Ascending aorta (tissue), 2 donors: ENCODE results near the gene CA10. TPM values are rescaled to one million over a fixed set of nuclear protein-coding genes. Genes with fewer than 3 reads are reported as not detected.

ENCODE experiments used
- DNase-seq, 2 donors: peaks; one replicate each; pipeline ENCODE4 v3.0.0-alpha.2; 2019; ENCODE audit warnings: low spot score in 2 of 2
- H3K27ac ChIP-seq, 2 donors: fragments of 200-600 bp; sonication (generic); one replicate each; pipeline ENCODE4 v1.5.1; 2016 to 2017; ENCODE audit warnings: mild to moderate bottlenecking in 1 of 2
- H3K27me3 ChIP-seq: fragments of 200-600 bp; sonication (generic); one replicate; pipeline ENCODE4 v1.5.1; 2017
- H3K36me3 ChIP-seq, 2 donors: fragments of 200-600 bp; sonication (generic); one replicate each; pipeline ENCODE4 v1.5.1; 2016
- H3K4me1 ChIP-seq, 2 donors: fragments of 200-600 bp; sonication (generic); one replicate each; pipeline ENCODE4 v1.5.1; 2016 to 2017; ENCODE audit warnings: mild to moderate bottlenecking in 1 of 2
- H3K4me3 ChIP-seq, 2 donors: fragments of 200-600 bp; sonication (generic); one replicate each; pipeline ENCODE4 v1.5.1; 2016 to 2017; ENCODE audit warnings: mild to moderate bottlenecking in 1 of 2
- H3K9me3 ChIP-seq, 2 donors: fragments of 200-600 bp; sonication (generic); one replicate each; pipeline ENCODE4 v1.5.1; 2016
- intact Hi-C: fragments of 100-400 bp; cut with DNase I; formaldehyde crosslinking; loops from one replicate; pipeline ENCODE4 v1.15.1; 2023
- total RNA-seq: library from RNA; depleted of rRNA; stranded (reverse); fragments of >200 nt; gene quantifications from one replicate; pipeline ENCODE4 v1.1.0, GENCODE V29; 2016
- TF ChIP-seq, protein P1 (sequence below), 3 experiments: fragments of 200-600 bp in 2 of 3; fragments of 450-650 bp in 1 of 3; sonication (generic) in 2 of 3; IDR thresholded peaks; one replicate each; pipeline ENCODE4 v1.5.1; 2016 to 2019; ENCODE audit warnings: antibody characterized with exemption in 3 of 3, mild to moderate bottlenecking in 1 of 3, moderate library complexity in 1 of 3

CA10 gene
- total RNA-seq, 1 donor from 2014 or later, result not detected

DNA sequence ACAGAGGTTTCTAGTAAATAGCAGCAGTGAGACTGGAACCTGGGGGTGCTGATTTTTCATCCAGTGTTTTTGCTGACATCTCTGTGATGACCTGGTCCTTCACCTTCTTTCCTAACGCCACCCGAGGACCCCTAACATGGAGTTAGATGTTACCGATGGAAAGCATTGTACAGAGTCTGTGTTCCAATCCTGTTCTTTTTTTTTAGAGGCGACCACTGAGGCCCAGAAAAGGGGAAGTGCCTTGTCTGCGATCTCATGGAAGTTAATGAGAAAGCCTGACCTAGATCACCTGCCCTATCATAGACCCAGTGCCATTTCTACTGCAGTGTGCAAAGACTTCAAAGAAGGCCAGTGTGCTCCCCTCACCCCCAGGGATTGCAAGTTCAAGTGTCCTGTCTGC is 362.5 kb downstream of the CA10 start:
- DNase-seq, result no peak
- intact Hi-C loops, result no loop called here
- H3K4me1 ChIP-seq, result no peaks in the 10 kb centered on the region
- no peak overlapping the region for H3K4me3 ChIP-seq
- H3K36me3 ChIP-seq, result no peaks in the 10 kb centered on the region
- H3K27ac ChIP-seq, result no peak overlapping the region
- TF ChIP-seq, protein P1, sequence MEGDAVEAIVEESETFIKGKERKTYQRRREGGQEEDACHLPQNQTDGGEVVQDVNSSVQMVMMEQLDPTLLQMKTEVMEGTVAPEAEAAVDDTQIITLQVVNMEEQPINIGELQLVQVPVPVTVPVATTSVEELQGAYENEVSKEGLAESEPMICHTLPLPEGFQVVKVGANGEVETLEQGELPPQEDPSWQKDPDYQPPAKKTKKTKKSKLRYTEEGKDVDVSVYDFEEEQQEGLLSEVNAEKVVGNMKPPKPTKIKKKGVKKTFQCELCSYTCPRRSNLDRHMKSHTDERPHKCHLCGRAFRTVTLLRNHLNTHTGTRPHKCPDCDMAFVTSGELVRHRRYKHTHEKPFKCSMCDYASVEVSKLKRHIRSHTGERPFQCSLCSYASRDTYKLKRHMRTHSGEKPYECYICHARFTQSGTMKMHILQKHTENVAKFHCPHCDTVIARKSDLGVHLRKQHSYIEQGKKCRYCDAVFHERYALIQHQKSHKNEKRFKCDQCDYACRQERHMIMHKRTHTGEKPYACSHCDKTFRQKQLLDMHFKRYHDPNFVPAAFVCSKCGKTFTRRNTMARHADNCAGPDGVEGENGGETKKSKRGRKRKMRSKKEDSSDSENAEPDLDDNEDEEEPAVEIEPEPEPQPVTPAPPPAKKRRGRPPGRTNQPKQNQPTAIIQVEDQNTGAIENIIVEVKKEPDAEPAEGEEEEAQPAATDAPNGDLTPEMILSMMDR (IDR thresholded peaks at IDR 0.05), result no peak
- no peaks in the 10 kb centered on the region for H3K27me3 ChIP-seq
- no peaks in the 10 kb centered on the region for H3K9me3 ChIP-seq

DNA sequence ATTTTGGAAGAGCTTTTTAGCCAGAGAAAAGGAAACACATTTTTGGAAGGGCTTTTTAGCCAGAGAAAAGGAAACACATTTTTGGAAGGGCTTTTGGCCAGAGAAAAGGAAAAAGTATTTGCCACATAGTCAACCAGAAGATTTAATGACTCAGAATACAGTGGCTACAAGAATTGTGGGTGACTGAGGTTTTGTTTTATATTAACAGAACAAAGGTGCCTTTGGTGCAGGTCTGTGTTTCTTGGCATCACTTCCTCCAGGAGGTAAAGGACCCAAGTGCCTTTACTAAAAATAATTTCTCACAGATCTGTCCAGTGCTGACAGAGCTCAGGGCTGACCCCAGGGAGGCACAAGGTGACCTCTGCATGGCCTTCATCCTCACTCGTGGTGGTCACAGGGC is 363.1 kb downstream of the CA10 start:
- H3K4me3 ChIP-seq, result no peak overlapping the region
- no peak for DNase-seq
- H3K9me3 ChIP-seq, result no peaks in the 10 kb centered on the region
- TF ChIP-seq, protein P1 (IDR thresholded peaks at IDR 0.05), result no peak
- H3K4me1 ChIP-seq, result no peaks in the 10 kb centered on the region
- no peak overlapping the region for H3K27ac ChIP-seq
- H3K36me3 ChIP-seq, result no peaks in the 10 kb centered on the region
- intact Hi-C loops, result no loop called here
- H3K27me3 ChIP-seq, result no peaks in the 10 kb centered on the region

DNA sequence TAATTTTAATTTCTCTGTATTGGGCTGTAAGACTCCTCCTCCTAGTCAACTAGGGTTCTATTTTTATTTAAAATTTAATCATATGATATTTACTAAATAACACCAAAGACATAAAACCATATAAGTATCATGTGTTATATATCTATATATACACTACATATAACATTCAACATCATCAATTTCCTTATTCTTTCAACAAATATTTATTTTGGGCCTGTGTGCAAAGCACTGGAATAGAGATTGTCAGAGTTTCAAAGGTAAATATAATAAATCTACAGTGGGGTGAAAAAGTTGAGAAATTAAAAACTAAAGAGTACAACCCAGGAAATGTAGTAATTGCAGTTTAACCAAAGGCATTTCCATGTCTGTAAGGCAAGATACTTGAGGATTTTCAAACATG is 364.0 kb downstream of the CA10 start:
- intact Hi-C loops, result no loop called here
- Histone ChIP-seq H3K27me3 (no peaks in the 10 kb centered on the region), H3K4me1 (no peaks in the 10 kb centered on the region), H3K27ac (no peak overlapping the region), H3K36me3 (no peaks in the 10 kb centered on the region), H3K4me3 (no peak overlapping the region), H3K9me3 (no peaks in the 10 kb centered on the region)
- DNase-seq, result no peak
- TF ChIP-seq, protein P1 (IDR thresholded peaks at IDR 0.05), result no peak

DNA sequence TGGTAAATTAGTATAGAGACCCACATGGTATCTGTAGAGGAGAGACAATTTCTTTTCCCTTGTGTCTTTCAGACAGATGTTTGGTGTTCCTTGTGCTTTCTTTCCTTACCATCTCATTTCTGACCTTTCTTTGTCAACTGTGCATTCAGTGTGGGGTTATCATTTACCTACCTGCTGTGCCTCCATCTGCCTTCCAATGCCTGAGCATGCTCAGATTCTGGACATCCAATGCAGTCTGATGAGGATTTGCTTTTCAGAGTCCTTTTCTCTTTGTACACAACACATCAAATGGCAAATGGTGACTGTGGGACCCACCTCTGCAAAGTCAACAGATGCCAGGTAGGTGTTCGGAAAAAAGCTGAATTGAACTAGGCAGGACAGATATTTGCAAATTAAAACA is 364.8 kb downstream of the CA10 start:
- TF ChIP-seq, protein P1 (IDR thresholded peaks at IDR 0.05), result no peak
- no peaks in the 10 kb centered on the region for H3K9me3 ChIP-seq
- intact Hi-C loops, result no loop called here
- H3K27ac ChIP-seq, result no peak overlapping the region
- no peak overlapping the region for H3K4me3 ChIP-seq
- no peaks in the 10 kb centered on the region for H3K4me1 ChIP-seq
- DNase-seq, result no peak
- no peaks in the 10 kb centered on the region for H3K36me3 ChIP-seq
- H3K27me3 ChIP-seq, result no peaks in the 10 kb centered on the region

DNA sequence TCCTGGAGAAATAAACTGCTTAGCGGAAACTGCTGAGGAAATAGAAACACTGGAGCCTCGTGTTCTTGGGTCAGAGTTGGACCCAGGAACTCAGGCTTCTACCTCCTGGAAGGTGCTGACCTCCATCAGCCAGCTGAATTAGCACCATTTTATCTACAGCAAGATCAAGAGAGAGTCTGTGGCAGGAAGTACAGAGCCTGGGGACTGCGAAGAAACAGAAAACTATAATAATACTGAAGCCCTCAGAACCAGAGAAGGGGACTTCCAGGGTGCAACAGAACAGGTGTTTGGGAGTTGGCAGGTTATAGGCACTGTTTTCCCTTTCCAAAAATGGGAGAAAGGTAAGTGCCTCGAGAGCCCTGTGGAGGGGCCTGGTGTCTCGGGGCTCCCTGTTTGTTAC is 379.7 kb downstream of the CA10 start:
- intact Hi-C loops, result no loop called here
- TF ChIP-seq, protein P1 (IDR thresholded peaks at IDR 0.05), result no peak
- H3K27me3 ChIP-seq, result no peaks in the 10 kb centered on the region
- H3K27ac ChIP-seq, result no peak overlapping the region
- no peaks in the 10 kb centered on the region for H3K36me3 ChIP-seq
- H3K9me3 ChIP-seq, result no peaks in the 10 kb centered on the region
- no peaks in the 10 kb centered on the region for H3K4me1 ChIP-seq
- no peak for DNase-seq
- no peak overlapping the region for H3K4me3 ChIP-seq
